HG03457 (cell line): Measurements from ENCODE around the gene DNASE1L1.
"Not testable (repeated sequence)": the region's sequence is repeated elsewhere in the genome, so short reads cannot be mapped to it uniquely, and the experiment has no call there.

Experiments
- ATAC-seq: cut with Tn5 transposase; IDR thresholded peaks from one replicate; pipeline ENCODE4 v1.9.1; 2021; ENCODE audit warnings: moderate number of reproducible peaks; ENCODE audit not compliant: unreplicated experiment

Gene DNASE1L1

GRCh38 chrX:154408659-154409221, 314 bp downstream of the DNASE1L1 start:
- ATAC-seq: no peak

GRCh38 chrX:154404625-154405192, 4.3 kb downstream of the DNASE1L1 start:
- ATAC-seq: no peak

GRCh38 chrX:154403858-154404257, 5.2 kb downstream of the DNASE1L1 start:
- ATAC-seq: no peak

- no peak for ATAC-seq
These were observed 5.9 kb downstream of the DNASE1L1 start for GRCh38 chrX:154403192-154403591.

GRCh38 chrX:154402622-154403127, 6.4 kb downstream of the DNASE1L1 start:
- no peak for ATAC-seq

- ATAC-seq: no peak
These were observed 7.0 kb downstream of the DNASE1L1 start for GRCh38 chrX:154401918-154402621.

- no peak for ATAC-seq
These were observed 7.8 kb downstream of the DNASE1L1 start for GRCh38 chrX:154401045-154401799.

- not testable (repeated sequence) for ATAC-seq
These were observed 8.7 kb downstream of the DNASE1L1 start for GRCh38 chrX:154400369-154400817.

- no peak for ATAC-seq
These were observed 9.3 kb downstream of the DNASE1L1 start for GRCh38 chrX:154399527-154400368.

GRCh38 chrX:154398668-154399526, 10.2 kb downstream of the DNASE1L1 start:
- ATAC-seq: peak; percentile 15

- peak; percentile 69 for ATAC-seq
These were observed 11.0 kb downstream of the DNASE1L1 start, which contains the start of gene RPL10 for GRCh38 chrX:154397888-154398667. Gene RPL10 (plus strand): TSS chrX:154398377. CDS start chrX:154398520, 143 bp downstream.

- peak; percentile 35 for ATAC-seq
These were observed 11.8 kb downstream of the DNASE1L1 start for GRCh38 chrX:154396973-154397887.

- not testable (repeated sequence) for ATAC-seq
These were observed 12.7 kb downstream of the DNASE1L1 start for GRCh38 chrX:154396363-154396762.

GRCh38 chrX:154389812-154390747, 19.0 kb downstream of the DNASE1L1 start:
- peak; percentile 64 for ATAC-seq

GRCh38 chrX:154388649-154389048, 20.4 kb downstream of the DNASE1L1 start:
- ATAC-seq: not testable (repeated sequence)

- ATAC-seq: not testable (repeated sequence)
These were observed 21.0 kb downstream of the DNASE1L1 start for GRCh38 chrX:154388094-154388493.
